Retinal pigment epithelial cell (primary cell): ENCODE data around the gene SENP1.
"Not testable (repeated sequence)": the region's sequence is repeated elsewhere in the genome, so short reads cannot be mapped to it uniquely, and the experiment has no call there.

Source experiments
- DNase-seq: peaks from one replicate; pipeline ENCODE4 v3.0.0-alpha.2; 2010; ENCODE audit warnings: low read depth
- H3K4me3 ChIP-seq: 2 replicates; pipeline ENCODE4 v1.5.1; 2011; ENCODE audit warnings: mild to moderate bottlenecking, low read length, control low read depth, moderate library complexity
- CTCF ChIP-seq: conservative IDR thresholded peaks from 2 replicates; pipeline ENCODE4 v1.5.1; 2011; ENCODE audit warnings: low read depth, low read length, control low read depth, inconsistent platforms

Gene SENP1

GRCh38 chr12:48122065-48122834, 16.4 kb upstream of the SENP1 start:
- TF ChIP-seq CTCF: no peak
- H3K4me3 ChIP-seq: no peak overlapping the region
- DNase-seq: no peak

- DNase-seq: no peak
- no peak overlapping the region for H3K4me3 ChIP-seq
- no peak for TF ChIP-seq CTCF
These were observed 15.6 kb upstream of the SENP1 start for GRCh38 chr12:48121522-48121921.

DNA sequence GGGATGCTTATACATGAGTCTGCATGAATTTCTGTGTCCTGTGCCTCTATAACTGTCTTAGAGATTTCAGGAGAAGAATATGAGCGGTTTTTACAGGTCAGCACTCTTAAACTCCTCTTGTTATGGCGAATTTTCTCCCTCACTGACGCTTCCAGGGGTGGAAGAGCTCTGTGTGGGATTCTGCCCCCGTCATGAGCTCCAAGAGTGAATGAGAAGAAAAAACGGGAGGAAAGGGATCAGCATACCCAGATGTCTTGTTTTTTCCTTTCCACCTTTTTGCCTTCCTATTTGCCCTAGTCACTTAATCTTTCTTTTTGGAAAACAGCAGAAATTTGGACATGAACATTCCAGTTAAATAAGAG, 13.9 kb upstream of the SENP1 start:
- TF ChIP-seq CTCF: no peak
- H3K4me3 ChIP-seq: peak overlapping the region; percentile 97
- no peak for DNase-seq

DNA sequence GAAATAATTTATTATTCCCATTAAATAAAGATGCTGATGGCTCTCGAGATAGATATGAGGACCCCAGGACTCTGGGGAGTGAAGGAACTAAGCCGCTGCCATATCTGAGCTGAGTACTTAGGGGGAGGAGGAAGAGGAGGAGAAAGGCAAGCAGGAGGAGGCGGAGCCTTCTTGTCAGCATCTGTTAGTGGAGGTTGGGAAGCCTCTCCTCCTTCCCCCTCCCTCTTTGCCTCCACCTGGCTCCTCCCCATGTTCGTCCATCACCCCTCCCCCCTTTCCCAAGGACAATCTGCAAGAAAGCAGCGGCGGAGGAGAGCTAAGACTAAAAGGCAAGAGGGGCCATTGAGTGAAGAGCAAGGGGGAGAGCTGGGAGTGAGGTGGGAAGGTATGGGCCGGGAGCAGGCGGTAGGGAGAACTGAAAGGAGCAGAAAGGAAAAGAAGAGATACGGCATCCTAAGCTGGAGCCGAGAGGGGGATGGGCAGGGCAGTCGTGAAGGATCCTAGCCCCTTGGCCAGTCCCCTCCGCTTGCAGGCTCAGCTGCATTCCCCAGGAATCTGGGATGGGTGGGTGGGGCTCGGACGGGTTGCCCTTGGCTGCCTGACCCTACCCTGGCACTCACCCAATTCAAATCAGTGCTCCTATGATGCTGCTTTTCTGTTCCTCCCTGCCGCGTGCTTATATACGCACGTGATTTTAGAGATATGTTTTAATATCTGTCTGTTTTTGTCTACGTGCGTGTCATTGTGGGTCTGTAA, 13.4 kb upstream of the SENP1 start, which contains the start of gene PFKM:
PFKM (plus strand) TSS at position 287 of the 756 bp plus-strand sequence. CDS start 3,411 bp downstream, outside the sequence.
- peak; percentile 80 for DNase-seq
- no peak for TF ChIP-seq CTCF
- H3K4me3 ChIP-seq: peak within 1 kb of the TSS; percentile 97

- no peak for DNase-seq
- TF ChIP-seq CTCF: no peak
- H3K4me3 ChIP-seq: peak overlapping the region; percentile 97
These were observed 12.5 kb upstream of the SENP1 start for GRCh38 chr12:48118284-48118871.

GRCh38 chr12:48115957-48116356, 10.1 kb upstream of the SENP1 start:
- DNase-seq: no peak
- no peak for TF ChIP-seq CTCF
- H3K4me3 ChIP-seq: no peak overlapping the region

- DNase-seq: not testable (repeated sequence)
These were observed 5.4 kb upstream of the SENP1 start for GRCh38 chr12:48111312-48111693.

More at GRCh38 chr12:48111312-48111693, 5.4 kb upstream of the SENP1 start:
- H3K4me3 ChIP-seq: not testable (repeated sequence)
